ENCODE measurements around the gene MLLT11. TPM values are rescaled to one million over a fixed set of nuclear protein-coding genes. Genes with fewer than 3 reads are reported as not detected.

MLLT11 gene
- polyA plus RNA-seq, 1 donor: 25.4 TPM

Other genes starting within 250 kb of the MLLT11 start
- 64.4 TPM for gene ARNT, start 183.8 kb upstream of the MLLT11 start, polyA plus RNA-seq (ENCODE audit: insufficient read length)
- gene CTXND2, start 173.3 kb upstream of the MLLT11 start, polyA plus RNA-seq (ENCODE audit: insufficient read length): 0.22 TPM
- gene SETDB1, start 134.0 kb upstream of the MLLT11 start, polyA plus RNA-seq (ENCODE audit: insufficient read length): 108 TPM
- 307 TPM for gene CERS2, start 85.6 kb upstream of the MLLT11 start, polyA plus RNA-seq (ENCODE audit: insufficient read length)
- 17.1 TPM for gene ANXA9, start 78.1 kb upstream of the MLLT11 start, polyA plus RNA-seq (ENCODE audit: insufficient read length)
- 47.9 TPM for gene MINDY1, start 53.5 kb upstream of the MLLT11 start, polyA plus RNA-seq (ENCODE audit: insufficient read length)
- gene PRUNE1, start 51.9 kb upstream of the MLLT11 start, polyA plus RNA-seq (ENCODE audit: insufficient read length): 47.6 TPM
- gene BNIPL, start 23.8 kb upstream of the MLLT11 start, polyA plus RNA-seq (ENCODE audit: insufficient read length): 3.4 TPM
- 10.0 TPM for gene C1orf56, start 12.6 kb upstream of the MLLT11 start, polyA plus RNA-seq (ENCODE audit: insufficient read length)
- gene CDC42SE1, start 775 bp upstream of the MLLT11 start, polyA plus RNA-seq (ENCODE audit: insufficient read length): 88.6 TPM
- 16.2 TPM for gene GABPB2, start 10.4 kb downstream of the MLLT11 start, polyA plus RNA-seq (ENCODE audit: insufficient read length)
- gene SEMA6C, start 86.2 kb downstream of the MLLT11 start, polyA plus RNA-seq (ENCODE audit: insufficient read length): 29.8 TPM
- 1.6 TPM for gene TNFAIP8L2, start 96.3 kb downstream of the MLLT11 start, polyA plus RNA-seq (ENCODE audit: insufficient read length)
- 16.9 TPM for gene LYSMD1, start 105.5 kb downstream of the MLLT11 start, polyA plus RNA-seq (ENCODE audit: insufficient read length)
- gene SCNM1, start 105.7 kb downstream of the MLLT11 start, polyA plus RNA-seq (ENCODE audit: insufficient read length): 42.3 TPM
- 1.7 TPM for gene TMOD4, start 115.6 kb downstream of the MLLT11 start, polyA plus RNA-seq (ENCODE audit: insufficient read length)
- gene VPS72, start 129.8 kb downstream of the MLLT11 start, polyA plus RNA-seq (ENCODE audit: insufficient read length): 67.6 TPM
- gene PIP5K1A, start 138.2 kb downstream of the MLLT11 start, polyA plus RNA-seq (ENCODE audit: insufficient read length): 92.7 TPM
- 181 TPM for gene PSMD4, start 194.3 kb downstream of the MLLT11 start, polyA plus RNA-seq (ENCODE audit: insufficient read length)
- 21.2 TPM for gene ZNF687, start 221.9 kb downstream of the MLLT11 start, polyA plus RNA-seq (ENCODE audit: insufficient read length)

All from left kidney (tissue), 1 donor.